ENCODE measurements around the gene IYD. TPM values are rescaled to one million over a fixed set of nuclear protein-coding genes. Genes with fewer than 3 reads are reported as not detected.
A peak's percentile ranks its signal among the peaks of the same experiment; 100 is the strongest.

IYD gene
- total and polyA plus RNA-seq, 9 of the 15 experiments (the other 6 are each of a cell fraction or from before 2014, with no cell fraction given) = not detected

DNA sequence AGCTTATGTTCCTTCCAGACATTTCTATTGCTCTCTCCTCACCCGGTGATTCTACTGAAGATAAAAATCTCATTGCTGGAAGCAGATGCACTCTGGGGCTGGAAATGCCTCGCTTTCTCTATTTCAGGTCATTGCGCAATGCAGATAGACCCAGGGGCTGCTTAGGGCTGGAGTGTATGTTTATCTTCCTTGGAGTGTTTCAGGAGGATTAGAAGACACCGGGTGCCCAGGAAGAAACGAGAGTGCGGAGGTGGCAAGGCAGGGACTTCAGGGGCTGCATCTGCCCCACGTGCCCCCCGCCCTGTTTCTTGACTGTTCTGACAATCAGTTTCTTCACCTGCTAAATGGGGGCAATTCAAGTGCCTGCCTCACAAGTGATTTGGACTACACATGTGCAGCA is 45.6 kb upstream of the IYD start (continued):
- TF ChIP-seq HDAC2 (IDR thresholded peaks at IDR 0.05) = peak; percentile 76; the same call in 1 of the 2 replicates
- no peak for TF ChIP-seq TCF15 (CRISPR knock-in tag; IDR thresholded peaks at IDR 0.05)
- TF ChIP-seq CBFA2T2 (conservative IDR thresholded peaks at IDR 0.05) = peak; percentile 33
- TF ChIP-seq ZKSCAN8 (CRISPR knock-in tag; IDR thresholded peaks at IDR 0.05) = no peak; the same call in 1 of the 2 replicates
- TF ChIP-seq ETV1 (tag; conservative IDR thresholded peaks at IDR 0.05; ENCODE audit: low read depth) = no peak
- 0 out of 2 replicates have a peak, but pooled peaks have one; percentile 35 for TF ChIP-seq NR1H2 (CRISPR knock-in tag; IDR thresholded peaks at IDR 0.05)
- TF ChIP-seq, protein P1, sequence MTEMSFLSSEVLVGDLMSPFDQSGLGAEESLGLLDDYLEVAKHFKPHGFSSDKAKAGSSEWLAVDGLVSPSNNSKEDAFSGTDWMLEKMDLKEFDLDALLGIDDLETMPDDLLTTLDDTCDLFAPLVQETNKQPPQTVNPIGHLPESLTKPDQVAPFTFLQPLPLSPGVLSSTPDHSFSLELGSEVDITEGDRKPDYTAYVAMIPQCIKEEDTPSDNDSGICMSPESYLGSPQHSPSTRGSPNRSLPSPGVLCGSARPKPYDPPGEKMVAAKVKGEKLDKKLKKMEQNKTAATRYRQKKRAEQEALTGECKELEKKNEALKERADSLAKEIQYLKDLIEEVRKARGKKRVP (CRISPR knock-in tag; IDR thresholded peaks at IDR 0.05) = peak; percentile 69; the same call in 1 of the 2 replicates
- TF ChIP-seq SAP30 (IDR thresholded peaks at IDR 0.05; ENCODE audit: borderline replicate concordance, insufficient read depth, low read depth, low read length, poor library complexity, severe bottlenecking) = no peak
- TF ChIP-seq, protein P2, sequence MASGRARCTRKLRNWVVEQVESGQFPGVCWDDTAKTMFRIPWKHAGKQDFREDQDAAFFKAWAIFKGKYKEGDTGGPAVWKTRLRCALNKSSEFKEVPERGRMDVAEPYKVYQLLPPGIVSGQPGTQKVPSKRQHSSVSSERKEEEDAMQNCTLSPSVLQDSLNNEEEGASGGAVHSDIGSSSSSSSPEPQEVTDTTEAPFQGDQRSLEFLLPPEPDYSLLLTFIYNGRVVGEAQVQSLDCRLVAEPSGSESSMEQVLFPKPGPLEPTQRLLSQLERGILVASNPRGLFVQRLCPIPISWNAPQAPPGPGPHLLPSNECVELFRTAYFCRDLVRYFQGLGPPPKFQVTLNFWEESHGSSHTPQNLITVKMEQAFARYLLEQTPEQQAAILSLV (tag; IDR thresholded peaks at IDR 0.05) = peak; percentile 87
- TF ChIP-seq RAD21 (CRISPR knock-in tag; conservative IDR thresholded peaks at IDR 0.05 in 1 of 2, IDR thresholded peaks at IDR 0.05 in 1 of 2) = peak; percentile 3 to 28; a peak in 2 of 4 replicates
- TF ChIP-seq, protein P3, sequence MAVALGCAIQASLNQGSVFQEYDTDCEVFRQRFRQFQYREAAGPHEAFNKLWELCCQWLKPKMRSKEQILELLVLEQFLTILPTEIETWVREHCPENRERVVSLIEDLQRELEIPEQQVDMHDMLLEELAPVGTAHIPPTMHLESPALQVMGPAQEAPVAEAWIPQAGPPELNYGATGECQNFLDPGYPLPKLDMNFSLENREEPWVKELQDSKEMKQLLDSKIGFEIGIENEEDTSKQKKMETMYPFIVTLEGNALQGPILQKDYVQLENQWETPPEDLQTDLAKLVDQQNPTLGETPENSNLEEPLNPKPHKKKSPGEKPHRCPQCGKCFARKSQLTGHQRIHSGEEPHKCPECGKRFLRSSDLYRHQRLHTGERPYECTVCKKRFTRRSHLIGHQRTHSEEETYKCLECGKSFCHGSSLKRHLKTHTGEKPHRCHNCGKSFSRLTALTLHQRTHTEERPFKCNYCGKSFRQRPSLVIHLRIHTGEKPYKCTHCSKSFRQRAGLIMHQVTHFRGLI (CRISPR knock-in tag; IDR thresholded peaks at IDR 0.05) = 0 out of 2 replicates have a peak, but pooled peaks have one; percentile 63
- no peak for TF ChIP-seq RBM17 (IDR thresholded peaks at IDR 0.05; ENCODE audit: borderline replicate concordance, low read depth, low read length)
- TF ChIP-seq BRF1 (IDR thresholded peaks at IDR 0.05; ENCODE audit: borderline replicate concordance, extremely low read depth, insufficient read length) = no peak
- TF ChIP-seq, protein P4, sequence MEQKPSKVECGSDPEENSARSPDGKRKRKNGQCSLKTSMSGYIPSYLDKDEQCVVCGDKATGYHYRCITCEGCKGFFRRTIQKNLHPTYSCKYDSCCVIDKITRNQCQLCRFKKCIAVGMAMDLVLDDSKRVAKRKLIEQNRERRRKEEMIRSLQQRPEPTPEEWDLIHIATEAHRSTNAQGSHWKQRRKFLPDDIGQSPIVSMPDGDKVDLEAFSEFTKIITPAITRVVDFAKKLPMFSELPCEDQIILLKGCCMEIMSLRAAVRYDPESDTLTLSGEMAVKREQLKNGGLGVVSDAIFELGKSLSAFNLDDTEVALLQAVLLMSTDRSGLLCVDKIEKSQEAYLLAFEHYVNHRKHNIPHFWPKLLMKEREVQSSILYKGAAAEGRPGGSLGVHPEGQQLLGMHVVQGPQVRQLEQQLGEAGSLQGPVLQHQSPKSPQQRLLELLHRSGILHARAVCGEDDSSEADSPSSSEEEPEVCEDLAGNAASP (IDR thresholded peaks at IDR 0.05) = no peak
- no peak for TF ChIP-seq NR3C1 (CRISPR knock-in tag; IDR thresholded peaks at IDR 0.05)
- no peak for TF ChIP-seq U2AF2 (optimal IDR thresholded peaks at IDR 0.05; ENCODE audit: low read depth, low read length)
- no peak for TF ChIP-seq KLF16 (IDR thresholded peaks at IDR 0.05)
- TF ChIP-seq RAD51 (IDR thresholded peaks at IDR 0.05; ENCODE audit: borderline replicate concordance, low read depth) = no peak
- peak; percentile 33; the same call in 1 of the 2 replicates for TF ChIP-seq EP400 (IDR thresholded peaks at IDR 0.05)
- TF ChIP-seq POLR3G (IDR thresholded peaks at IDR 0.05; ENCODE audit: extremely low read depth, insufficient read length, insufficient replicate concordance) = no peak
- TF ChIP-seq ZNF324 (CRISPR knock-in tag; IDR thresholded peaks at IDR 0.05) = no peak
- peak; percentile 89 for TF ChIP-seq ZNF589 (CRISPR knock-in tag; IDR thresholded peaks at IDR 0.05; ENCODE audit: low read depth)

Data from K562 (cell line).